Astrocyte (in vitro differentiated cells and primary cell): ENCODE results near the gene SGCD. TPM values are rescaled to one million over a fixed set of nuclear protein-coding genes. Genes with fewer than 3 reads are reported as not detected.

ENCODE experiments used
- DNase-seq: peaks from one replicate; pipeline ENCODE4 v3.0.0-alpha.2; 2010; ENCODE audit warnings: low read depth
- FAIRE-seq: peaks from 2 replicates; lab custom pipeline; 2011; peaks lifted over from hg19 to GRCh38; lab: Jason Lieb, UNC
- H2AFZ ChIP-seq: 2 replicates; pipeline ENCODE4 v1.6.0; 2012; ENCODE audit warnings: low read depth, low read length, inconsistent platforms
- H3K27ac ChIP-seq: 2 replicates; pipeline ENCODE4 v1.5.1; 2011; ENCODE audit warnings: low read depth, low read length, inconsistent platforms
- H3K27me3 ChIP-seq: 2 replicates; pipeline ENCODE4 v1.6.0; 2011; ENCODE audit warnings: low read length, inconsistent platforms; ENCODE audit not compliant: insufficient read depth
- H3K36me3 ChIP-seq: 2 replicates; pipeline ENCODE4 v1.5.1; 2011; ENCODE audit warnings: low read length, inconsistent platforms; ENCODE audit not compliant: insufficient read depth
- H3K4me1 ChIP-seq: 2 replicates; pipeline ENCODE4 v1.5.1; 2011; ENCODE audit warnings: low read length, inconsistent platforms; ENCODE audit not compliant: insufficient read depth
- H3K4me2 ChIP-seq: 2 replicates; pipeline ENCODE4 v1.6.0; 2012; ENCODE audit warnings: low read length, inconsistent platforms
- H3K4me3 ChIP-seq: 2 replicates; pipeline ENCODE4 v1.5.1; 2011; ENCODE audit warnings: low read depth, mild to moderate bottlenecking, low read length, inconsistent platforms; ENCODE audit not compliant: insufficient read depth
- H3K79me2 ChIP-seq: 2 replicates; pipeline ENCODE4 v1.6.0; 2012; ENCODE audit warnings: mild to moderate bottlenecking, low read length, inconsistent platforms; ENCODE audit not compliant: insufficient read depth
- H3K9ac ChIP-seq: 2 replicates; pipeline ENCODE4 v1.6.0; 2012; ENCODE audit warnings: mild to moderate bottlenecking, low read length, inconsistent platforms
- H3K9me3 ChIP-seq: 2 replicates; pipeline ENCODE4 v1.5.1; 2012; ENCODE audit warnings: low read depth, mild to moderate bottlenecking, low read length, inconsistent platforms; ENCODE audit not compliant: insufficient read depth
- H4K20me1 ChIP-seq: 2 replicates; pipeline ENCODE4 v1.6.0; 2012; ENCODE audit warnings: low read length, inconsistent platforms; ENCODE audit not compliant: insufficient read depth
- H3K27ac Mint-ChIP-seq: one replicate; pipeline ENCODE4 v1.8.0; 2021; ENCODE audit warnings: mild to moderate bottlenecking, mixed read lengths; ENCODE audit not compliant: unreplicated experiment
- H3K27me3 Mint-ChIP-seq: one replicate; pipeline ENCODE4 v1.8.0; 2021; ENCODE audit warnings: low read depth, mixed read lengths; ENCODE audit not compliant: unreplicated experiment
- H3K36me3 Mint-ChIP-seq: one replicate; pipeline ENCODE4 v1.8.0; 2021; ENCODE audit warnings: low read depth, mixed read lengths; ENCODE audit not compliant: unreplicated experiment
- H3K4me1 Mint-ChIP-seq: one replicate; pipeline ENCODE4 v1.8.0; 2021; ENCODE audit warnings: low read depth, mixed read lengths; ENCODE audit not compliant: unreplicated experiment
- H3K4me3 Mint-ChIP-seq: one replicate; pipeline ENCODE4 v1.8.0; 2021; ENCODE audit warnings: mild to moderate bottlenecking, moderate library complexity, mixed read lengths; ENCODE audit not compliant: unreplicated experiment
- H3K9me3 Mint-ChIP-seq: one replicate; pipeline ENCODE4 v1.8.0; 2021; ENCODE audit warnings: mild to moderate bottlenecking, mixed read lengths; ENCODE audit not compliant: unreplicated experiment
- CTCF ChIP-seq: IDR thresholded peaks from 2 replicates; pipeline ENCODE4 v1.5.1; 2011; ENCODE audit warnings: low read depth, mild to moderate bottlenecking, inconsistent platforms, low read length, moderate library complexity; ENCODE audit not compliant: insufficient read depth
- EZH2 ChIP-seq: IDR thresholded peaks from 2 replicates; pipeline ENCODE4 v1.6.1; 2012; ENCODE audit warnings: mild to moderate bottlenecking, low read length, inconsistent platforms; ENCODE audit not compliant: insufficient read depth
- total RNA-seq: library from RNA; stranded (reverse); gene quantifications from 2 replicates; pipeline ENCODE4 v1.2.1, GENCODE V29; 2021

The SGCD gene
- total RNA-seq, 1 donor from 2014 or later = 2.9 TPM

GRCh38 chr5:156529892-156530291 is 202.9 kb downstream of the SGCD start:
- TF ChIP-seq EZH2 (no peak), CTCF (no peak)
- no peaks in the 10 kb centered on the region for H4K20me1 ChIP-seq
- Mint-ChIP-seq H3K4me1 (no peaks in the 10 kb centered on the region), H3K4me3 (no peak overlapping the region), H3K36me3 (no peaks in the 10 kb centered on the region), H3K9me3 (no peaks in the 10 kb centered on the region), H3K27ac (no peak overlapping the region), H3K27me3 (no peaks in the 10 kb centered on the region)
- no peaks in the 10 kb centered on the region for H3K79me2 ChIP-seq
- no peaks in the 10 kb centered on the region for H3K9me3 ChIP-seq
- no peak overlapping the region for H3K9ac ChIP-seq
- H3K27ac ChIP-seq = no peak overlapping the region
- no peak overlapping the region for H2AFZ ChIP-seq
- no peaks in the 10 kb centered on the region for H3K27me3 ChIP-seq
- H3K4me3 ChIP-seq = no peak overlapping the region
- no peaks in the 10 kb centered on the region for H3K4me1 ChIP-seq
- H3K36me3 ChIP-seq = no peaks in the 10 kb centered on the region
- no peak overlapping the region for H3K4me2 ChIP-seq
- no peak for DNase-seq
- no peak for FAIRE-seq

GRCh38 chr5:156531199-156531598 is 204.2 kb downstream of the SGCD start:
- no peak overlapping the region for H3K27ac Mint-ChIP-seq
- Histone ChIP-seq H3K27ac (no peak overlapping the region), H4K20me1 (no peaks in the 10 kb centered on the region), H3K4me3 (no peak overlapping the region), H3K9me3 (no peaks in the 10 kb centered on the region), H3K4me2 (no peak overlapping the region), H3K9ac (no peak overlapping the region), H3K36me3 (no peaks in the 10 kb centered on the region), H3K4me1 (no peaks in the 10 kb centered on the region), H3K79me2 (no peaks in the 10 kb centered on the region), H3K27me3 (no peaks in the 10 kb centered on the region), H2AFZ (no peak overlapping the region)
- FAIRE-seq (peak; percentile 37), DNase-seq (peak; percentile 10)
- H3K9me3 Mint-ChIP-seq = no peaks in the 10 kb centered on the region
- no peaks in the 10 kb centered on the region for H3K4me1 Mint-ChIP-seq
- no peaks in the 10 kb centered on the region for H3K36me3 Mint-ChIP-seq
- no peak for TF ChIP-seq CTCF
- TF ChIP-seq EZH2 = no peak
- H3K27me3 Mint-ChIP-seq = no peaks in the 10 kb centered on the region
- H3K4me3 Mint-ChIP-seq = no peak overlapping the region

GRCh38 chr5:156532921-156533320 is 206.0 kb downstream of the SGCD start:
- Mint-ChIP-seq H3K27ac (no peak overlapping the region), H3K36me3 (no peaks in the 10 kb centered on the region), H3K27me3 (no peaks in the 10 kb centered on the region), H3K4me3 (no peak overlapping the region), H3K4me1 (no peaks in the 10 kb centered on the region), H3K9me3 (no peaks in the 10 kb centered on the region)
- Histone ChIP-seq H3K9ac (no peak overlapping the region), H2AFZ (no peak overlapping the region), H4K20me1 (no peaks in the 10 kb centered on the region), H3K27ac (no peak overlapping the region), H3K9me3 (no peaks in the 10 kb centered on the region), H3K4me3 (no peak overlapping the region), H3K27me3 (no peaks in the 10 kb centered on the region), H3K4me1 (no peaks in the 10 kb centered on the region), H3K36me3 (no peaks in the 10 kb centered on the region), H3K4me2 (no peak overlapping the region), H3K79me2 (no peaks in the 10 kb centered on the region)
- no peak for TF ChIP-seq EZH2
- FAIRE-seq (no peak), DNase-seq (peak; percentile 6)
